Measurements from ENCODE around the gene ASIC3.

ASIC3 gene

DNA sequence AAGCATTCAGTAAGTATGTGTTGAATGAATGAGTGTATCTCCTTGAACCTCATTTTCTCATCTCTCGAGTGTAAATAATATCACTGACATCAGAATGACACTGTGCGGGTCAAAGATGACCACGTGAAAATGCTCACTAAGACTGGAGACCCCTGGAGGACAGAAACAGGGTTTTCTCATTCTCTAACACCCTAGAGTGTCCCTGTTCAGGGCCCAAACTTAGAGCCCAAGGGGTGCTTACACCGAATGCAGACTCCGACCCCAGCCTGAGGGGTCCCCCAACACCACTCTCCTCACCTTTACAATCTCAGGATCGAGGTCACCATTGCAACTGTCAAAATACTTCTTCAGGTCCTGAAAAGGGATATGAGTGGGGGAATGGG is 7.9 kb downstream of the ASIC3 start:
- TF ChIP-seq, protein P1, sequence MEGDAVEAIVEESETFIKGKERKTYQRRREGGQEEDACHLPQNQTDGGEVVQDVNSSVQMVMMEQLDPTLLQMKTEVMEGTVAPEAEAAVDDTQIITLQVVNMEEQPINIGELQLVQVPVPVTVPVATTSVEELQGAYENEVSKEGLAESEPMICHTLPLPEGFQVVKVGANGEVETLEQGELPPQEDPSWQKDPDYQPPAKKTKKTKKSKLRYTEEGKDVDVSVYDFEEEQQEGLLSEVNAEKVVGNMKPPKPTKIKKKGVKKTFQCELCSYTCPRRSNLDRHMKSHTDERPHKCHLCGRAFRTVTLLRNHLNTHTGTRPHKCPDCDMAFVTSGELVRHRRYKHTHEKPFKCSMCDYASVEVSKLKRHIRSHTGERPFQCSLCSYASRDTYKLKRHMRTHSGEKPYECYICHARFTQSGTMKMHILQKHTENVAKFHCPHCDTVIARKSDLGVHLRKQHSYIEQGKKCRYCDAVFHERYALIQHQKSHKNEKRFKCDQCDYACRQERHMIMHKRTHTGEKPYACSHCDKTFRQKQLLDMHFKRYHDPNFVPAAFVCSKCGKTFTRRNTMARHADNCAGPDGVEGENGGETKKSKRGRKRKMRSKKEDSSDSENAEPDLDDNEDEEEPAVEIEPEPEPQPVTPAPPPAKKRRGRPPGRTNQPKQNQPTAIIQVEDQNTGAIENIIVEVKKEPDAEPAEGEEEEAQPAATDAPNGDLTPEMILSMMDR (IDR thresholded peaks at IDR 0.05; ENCODE audit: low read depth, low read length) = no peak
- no peak overlapping the region for H3K4me3 ChIP-seq (ENCODE audit: low read depth, low read length)

GRCh38 chr7:151056666-151057505 is 8.6 kb downstream of the ASIC3 start:
- TF ChIP-seq, protein P1 (IDR thresholded peaks at IDR 0.05; ENCODE audit: low read depth, low read length) = no peak
- H3K4me3 ChIP-seq (ENCODE audit: low read depth, low read length) = peak overlapping the region; percentile 75

- peak within 1 kb of the TSS; percentile 75 for H3K4me3 ChIP-seq (ENCODE audit: low read depth, low read length)
- TF ChIP-seq, protein P1 (IDR thresholded peaks at IDR 0.05; ENCODE audit: low read depth, low read length) = no peak
Measured at GRCh38 chr7:151057506-151057988, 9.2 kb downstream of the ASIC3 start, which contains the start of gene CDK5. CDK5 (minus strand) TSS chr7:151057897; CDS start chr7:151057848, 49 bp downstream.

GRCh38 chr7:151057989-151058780 is 9.9 kb downstream of the ASIC3 start:
- TF ChIP-seq, protein P1 (IDR thresholded peaks at IDR 0.05; ENCODE audit: low read depth, low read length) = no peak
- peak overlapping the region; percentile 75 for H3K4me3 ChIP-seq (ENCODE audit: low read depth, low read length)

DNA sequence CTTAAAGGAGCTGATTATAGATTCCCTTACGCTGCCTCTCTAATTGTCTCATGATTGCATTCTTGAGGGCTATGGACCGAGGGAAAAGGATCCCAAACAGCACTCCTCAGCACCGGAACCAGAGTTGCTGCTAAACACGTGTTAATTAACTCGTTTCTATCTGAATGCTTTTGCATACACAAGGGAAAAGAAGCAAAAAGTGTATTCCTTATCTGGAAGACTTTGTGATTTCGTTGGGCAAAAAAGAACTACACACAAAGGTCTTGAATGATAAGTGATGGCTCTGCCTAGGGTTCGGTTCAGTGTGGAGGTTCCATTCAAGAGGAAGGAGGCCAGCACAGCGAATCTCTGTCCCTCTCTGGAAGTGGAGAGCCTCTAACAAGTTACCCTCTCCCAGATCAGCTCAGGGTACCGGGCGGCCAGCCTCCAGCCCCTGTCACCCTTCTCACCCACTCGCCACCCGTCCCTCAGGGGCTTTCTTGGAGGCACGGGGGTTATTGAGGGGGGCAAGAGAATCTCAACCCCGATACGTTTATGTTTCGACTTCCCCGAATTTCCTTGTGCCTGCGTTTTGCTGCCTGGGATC is 10.5 kb downstream of the ASIC3 start:
- peak overlapping the region; percentile 86 for H3K4me3 ChIP-seq (ENCODE audit: low read depth, low read length)
- TF ChIP-seq, protein P1 (IDR thresholded peaks at IDR 0.05; ENCODE audit: low read depth, low read length) = no peak

DNA sequence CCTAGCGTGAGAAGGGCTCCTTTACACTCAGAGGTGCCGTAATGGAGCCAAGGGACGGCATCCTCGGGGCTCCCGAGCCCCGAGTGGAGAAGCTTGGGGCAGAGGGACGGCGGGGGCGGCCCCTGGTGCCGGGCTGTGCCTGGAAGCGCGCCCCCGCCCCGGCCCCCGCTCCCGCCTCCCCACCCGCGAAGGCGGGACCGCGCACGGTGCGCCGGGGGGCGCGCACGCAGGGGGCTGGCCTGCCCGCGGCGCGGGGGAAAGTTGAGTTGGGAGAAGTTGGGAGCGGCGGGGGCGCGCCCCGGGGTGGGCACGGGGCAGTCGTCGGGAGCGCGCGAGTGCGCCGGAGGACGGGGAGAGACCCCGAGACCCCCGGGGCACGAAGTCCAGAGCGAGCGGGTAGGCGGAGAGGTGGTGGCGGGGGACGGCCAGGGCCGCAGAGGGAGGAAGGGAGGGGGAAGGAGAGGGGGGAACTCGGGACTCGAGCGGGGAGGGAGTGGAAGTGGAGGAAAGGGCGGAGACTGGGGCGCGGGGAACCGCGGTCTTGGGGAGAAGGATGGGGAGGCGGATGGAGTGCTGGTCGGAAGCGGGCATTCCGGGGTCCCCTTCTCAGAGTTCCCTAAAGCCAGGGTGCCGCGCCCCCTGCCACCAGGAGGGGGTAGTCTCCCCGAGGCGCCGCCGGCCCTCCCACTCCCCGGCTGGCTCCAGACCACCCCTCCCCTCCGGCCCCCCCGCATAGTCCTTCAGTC is 11.2 kb downstream of the ASIC3 start, which contains the start of gene SLC4A2:
TSS of gene SLC4A2 (plus strand) at position 223 of the 746 bp plus-strand sequence. CDS start 2,399 bp downstream, outside the sequence.
- TF ChIP-seq, protein P1 (IDR thresholded peaks at IDR 0.05; ENCODE audit: low read depth, low read length) = peak; percentile 45; the same call in 1 of the 2 replicates
- peak within 1 kb of the TSS; percentile 86 for H3K4me3 ChIP-seq (ENCODE audit: low read depth, low read length)
